Effector memory CD4-positive, alpha-beta T cell (primary cell): ENCODE results near the gene WDR36.

ENCODE experiments used
- DNase-seq, 3 donors: peaks; one replicate each; pipeline ENCODE4 v3.0.0-alpha.2; 2020
- H3K27ac ChIP-seq: 2 replicates; pipeline ENCODE4 v1.7.0; 2013; ENCODE audit warnings: mild to moderate bottlenecking, low read length, moderate library complexity; ENCODE audit not compliant: insufficient read depth, poor library complexity, severe bottlenecking
- H3K27me3 ChIP-seq: replicated peaks from 2 replicates; pipeline ENCODE4 v1.7.0; 2013; ENCODE audit warnings: mild to moderate bottlenecking, low read length; ENCODE audit not compliant: insufficient read depth, control insufficient read depth, poor library complexity, severe bottlenecking
- H3K36me3 ChIP-seq: 2 replicates; pipeline ENCODE4 v1.7.0; 2013; ENCODE audit warnings: mild to moderate bottlenecking, low read length, moderate library complexity; ENCODE audit not compliant: control insufficient read depth, insufficient read depth
- H3K4me1 ChIP-seq: 2 replicates; pipeline ENCODE4 v1.7.0; 2013; ENCODE audit warnings: low read length, mild to moderate bottlenecking; ENCODE audit not compliant: control insufficient read depth, insufficient read depth, poor library complexity, severe bottlenecking
- H3K4me3 ChIP-seq: 2 replicates; pipeline ENCODE4 v1.7.0; 2013; ENCODE audit warnings: low read length, low read depth, mild to moderate bottlenecking; ENCODE audit not compliant: insufficient read depth, poor library complexity, severe bottlenecking
- H3K9me3 ChIP-seq: 2 replicates; pipeline ENCODE4 v1.7.0; 2013; ENCODE audit warnings: mild to moderate bottlenecking, low read length, moderate library complexity; ENCODE audit not compliant: control insufficient read depth

The WDR36 gene

GRCh38 chr5:111099058-111099778 lies 7.1 kb downstream of the WDR36 start:
- Histone ChIP-seq H3K27me3 (no peaks in the 10 kb centered on the region), H3K4me3 (no peak overlapping the region), H3K36me3 (peaks cover 53% of the 10 kb centered on the region), H3K4me1 (peaks cover 4% of the 10 kb centered on the region), H3K9me3 (no peaks in the 10 kb centered on the region), H3K27ac (no peak overlapping the region)
- DNase-seq = no peak

DNA sequence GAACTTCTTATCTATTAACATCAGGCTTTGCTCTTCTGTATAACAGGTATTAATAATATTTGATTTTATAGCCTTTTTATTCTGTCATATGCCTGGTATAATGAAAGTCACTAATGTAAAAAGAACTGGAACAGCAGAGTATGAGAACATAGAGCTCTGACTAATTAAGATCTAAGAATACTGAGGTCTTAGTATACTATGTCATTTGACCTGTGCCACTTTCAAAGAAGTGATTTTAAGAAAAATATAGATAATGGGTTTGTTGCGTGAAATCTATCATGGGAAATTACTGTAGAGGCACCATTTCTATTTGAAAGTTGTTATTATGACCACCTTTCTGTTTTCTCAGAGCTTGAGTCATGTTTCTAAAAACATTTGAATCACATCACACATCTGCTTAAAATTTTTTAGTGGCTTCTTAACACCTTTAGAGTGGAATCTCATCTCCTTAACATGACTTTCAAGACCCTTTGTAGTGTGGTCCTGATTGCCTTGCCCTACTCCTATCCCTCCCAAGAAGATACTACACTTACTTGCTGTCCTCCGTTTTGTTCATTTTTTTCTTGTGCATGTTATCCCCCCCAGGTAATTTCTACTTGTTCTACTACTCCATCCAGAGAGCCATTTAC lies 14.3 kb downstream of the WDR36 start:
- Histone ChIP-seq H3K4me3 (no peak overlapping the region), H3K36me3 (peaks cover 79% of the 10 kb centered on the region), H3K9me3 (no peaks in the 10 kb centered on the region), H3K27me3 (no peaks in the 10 kb centered on the region), H3K4me1 (no peaks in the 10 kb centered on the region), H3K27ac (no peak overlapping the region)
- no peak for DNase-seq

DNA sequence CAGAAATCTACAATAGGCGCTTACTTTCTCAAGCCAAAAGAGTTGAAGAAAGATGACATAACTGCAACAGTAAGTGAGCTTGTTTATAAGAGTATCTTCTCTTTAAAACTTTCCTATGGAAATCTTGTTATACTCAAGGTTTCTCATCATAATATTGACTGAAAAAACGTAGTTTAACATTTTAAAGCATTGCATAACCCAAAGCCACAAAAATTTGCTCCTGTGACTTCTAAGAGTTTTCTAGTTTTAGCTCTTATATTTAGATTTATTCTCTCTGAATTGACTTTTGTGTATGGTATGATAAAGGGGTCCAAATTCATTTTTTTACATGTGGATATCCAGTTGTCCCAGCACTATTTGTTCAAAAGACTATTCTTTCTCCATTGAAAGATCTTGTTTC lies 15.2 kb downstream of the WDR36 start:
- no peak for DNase-seq
- peaks cover 75% of the 10 kb centered on the region for H3K36me3 ChIP-seq
- no peaks in the 10 kb centered on the region for H3K9me3 ChIP-seq

DNA sequence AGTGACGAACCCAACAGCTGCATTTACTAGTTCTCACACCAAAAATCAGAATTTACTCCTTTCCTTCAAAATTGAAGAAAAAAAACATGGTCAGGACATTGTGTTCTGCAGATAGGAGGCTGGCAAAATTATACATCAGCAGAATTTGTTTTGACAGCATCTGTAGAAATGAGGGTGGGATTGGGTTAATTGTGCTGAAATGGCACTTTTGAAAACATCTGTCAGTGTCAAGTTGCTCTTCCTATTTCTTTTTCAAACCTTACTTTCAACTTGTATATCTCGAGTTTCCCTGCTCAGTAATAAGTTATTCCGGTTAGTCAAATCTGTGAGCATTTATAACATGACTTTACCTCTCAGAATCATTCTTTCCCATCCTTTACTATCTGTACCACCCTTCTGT lies 19.8 kb downstream of the WDR36 start:
- Histone ChIP-seq H3K27ac (no peak overlapping the region), H3K4me1 (no peaks in the 10 kb centered on the region), H3K27me3 (no peaks in the 10 kb centered on the region), H3K4me3 (no peak overlapping the region), H3K36me3 (peaks cover 47% of the 10 kb centered on the region), H3K9me3 (no peaks in the 10 kb centered on the region)
- no peak for DNase-seq

More for the DNA sequence above, 15.2 kb downstream of the WDR36 start:
- Histone ChIP-seq H3K4me3 (no peak overlapping the region), H3K27ac (no peak overlapping the region), H3K27me3 (no peaks in the 10 kb centered on the region), H3K4me1 (no peaks in the 10 kb centered on the region)

DNA sequence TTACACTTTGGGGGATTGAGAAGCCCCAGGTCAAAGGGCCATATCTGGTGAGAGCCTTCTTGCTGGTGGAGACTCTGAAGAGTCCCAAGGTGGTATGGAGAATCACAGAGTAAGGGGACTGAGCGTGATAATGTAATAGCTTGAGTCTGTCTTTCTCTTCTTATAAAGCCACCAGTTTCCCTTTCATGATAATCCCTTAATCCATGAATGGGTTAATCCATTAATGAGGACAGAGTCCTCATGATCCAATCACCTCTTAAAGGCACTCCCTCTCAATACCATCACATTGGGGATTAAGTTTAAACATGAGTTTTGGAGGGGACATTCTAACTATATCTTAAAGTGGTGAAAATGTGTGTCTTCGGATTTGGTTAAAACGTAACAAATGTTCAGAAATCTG lies 21.5 kb downstream of the WDR36 start:
- Histone ChIP-seq H3K36me3 (peaks cover 41% of the 10 kb centered on the region), H3K27me3 (no peaks in the 10 kb centered on the region)

DNA sequence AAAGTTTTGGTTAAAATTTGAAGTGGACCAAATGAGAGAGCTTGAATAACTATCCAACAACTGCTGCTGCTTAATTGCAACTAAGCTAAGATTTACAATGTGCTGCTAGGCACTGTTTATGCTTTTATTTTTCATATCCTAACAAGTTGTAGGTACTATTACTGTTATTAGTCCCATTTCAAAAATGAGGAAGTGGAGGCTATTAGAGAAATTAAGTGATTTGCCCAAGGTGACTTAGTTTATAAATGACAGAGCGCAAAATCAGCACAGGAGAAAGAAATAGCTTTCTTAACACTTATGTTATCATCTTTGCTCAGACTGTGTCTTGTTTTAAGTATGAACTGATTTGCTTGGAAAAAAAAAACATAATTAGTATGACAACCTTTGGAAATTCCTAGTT lies 23.1 kb downstream of the WDR36 start:
- no peak overlapping the region for H3K27ac ChIP-seq
- H3K36me3 ChIP-seq = peaks cover 42% of the 10 kb centered on the region
- DNase-seq = no peak
- H3K4me1 ChIP-seq = no peaks in the 10 kb centered on the region
- no peaks in the 10 kb centered on the region for H3K9me3 ChIP-seq
- no peak overlapping the region for H3K4me3 ChIP-seq
- no peaks in the 10 kb centered on the region for H3K27me3 ChIP-seq

More for the DNA sequence above, 21.5 kb downstream of the WDR36 start:
- Histone ChIP-seq H3K27ac (no peak overlapping the region), H3K4me3 (no peak overlapping the region), H3K4me1 (no peaks in the 10 kb centered on the region), H3K9me3 (no peaks in the 10 kb centered on the region)
- no peak for DNase-seq

GRCh38 chr5:111116550-111116949 lies 24.4 kb downstream of the WDR36 start:
- no peak overlapping the region for H3K4me3 ChIP-seq
- no peak for DNase-seq
- H3K4me1 ChIP-seq = no peaks in the 10 kb centered on the region
- H3K27ac ChIP-seq = no peak overlapping the region
- no peaks in the 10 kb centered on the region for H3K9me3 ChIP-seq
- H3K27me3 ChIP-seq = no peaks in the 10 kb centered on the region
- peaks cover 45% of the 10 kb centered on the region for H3K36me3 ChIP-seq

- H3K27me3 ChIP-seq = no peaks in the 10 kb centered on the region
- no peak overlapping the region for H3K27ac ChIP-seq
- no peak for DNase-seq
- H3K36me3 ChIP-seq = peaks cover 51% of the 10 kb centered on the region
- H3K4me3 ChIP-seq = no peak overlapping the region
- H3K4me1 ChIP-seq = no peaks in the 10 kb centered on the region
- no peaks in the 10 kb centered on the region for H3K9me3 ChIP-seq
These were observed 25.0 kb downstream of the WDR36 start for GRCh38 chr5:111117136-111117535.

DNA sequence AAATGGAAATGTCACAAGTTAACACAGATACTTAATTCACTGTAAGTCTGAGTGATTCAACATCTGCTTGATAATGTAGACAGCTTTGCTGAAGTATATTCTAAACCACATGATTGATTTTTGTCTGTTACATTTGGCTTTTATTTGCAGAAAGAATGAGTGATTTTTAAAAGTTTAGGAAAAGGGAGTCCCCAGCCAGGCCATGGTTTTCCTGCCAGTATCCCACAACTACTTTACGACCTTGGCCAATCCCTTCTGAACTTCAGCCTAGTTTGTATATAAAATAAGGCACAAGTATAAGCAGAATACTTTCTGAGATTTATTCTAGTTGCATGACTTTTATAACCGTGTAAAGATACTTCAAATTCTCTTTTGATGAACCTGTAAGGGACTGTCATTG lies 27.1 kb downstream of the WDR36 start:
- no peaks in the 10 kb centered on the region for H3K27me3 ChIP-seq
- H3K9me3 ChIP-seq = no peaks in the 10 kb centered on the region
- H3K36me3 ChIP-seq = peaks cover 58% of the 10 kb centered on the region
- DNase-seq = no peak
- no peak overlapping the region for H3K27ac ChIP-seq
- no peaks in the 10 kb centered on the region for H3K4me1 ChIP-seq
- H3K4me3 ChIP-seq = no peak overlapping the region

DNA sequence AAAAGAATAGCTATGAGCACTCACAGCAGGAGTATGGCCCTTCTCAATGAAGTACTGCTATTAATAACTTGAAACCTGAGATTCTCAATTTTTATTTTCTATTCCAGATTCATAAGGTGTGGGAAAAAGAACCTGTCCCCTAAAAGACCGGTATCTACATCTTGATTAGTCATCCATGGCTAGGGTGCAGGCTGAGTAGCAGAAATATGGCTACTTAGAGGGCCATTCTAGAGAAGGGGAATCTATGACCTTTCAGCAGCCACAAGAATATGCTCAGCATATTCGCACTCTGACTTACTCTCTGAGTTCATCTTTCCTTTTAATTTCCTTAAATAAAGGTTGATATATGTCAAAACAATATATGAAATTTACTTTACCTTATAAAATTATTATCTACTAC lies 27.7 kb downstream of the WDR36 start:
- Histone ChIP-seq H3K4me3 (no peak overlapping the region), H3K36me3 (peaks cover 57% of the 10 kb centered on the region), H3K9me3 (no peaks in the 10 kb centered on the region), H3K27me3 (no peaks in the 10 kb centered on the region), H3K27ac (no peak overlapping the region), H3K4me1 (no peaks in the 10 kb centered on the region)
- no peak for DNase-seq
